ENCODE measurements around the gene MAGEA8.
"Not testable (repeated sequence)": the region's sequence is repeated elsewhere in the genome, so short reads cannot be mapped to it uniquely, and the experiment has no call there.

MAGEA8 gene

DNA sequence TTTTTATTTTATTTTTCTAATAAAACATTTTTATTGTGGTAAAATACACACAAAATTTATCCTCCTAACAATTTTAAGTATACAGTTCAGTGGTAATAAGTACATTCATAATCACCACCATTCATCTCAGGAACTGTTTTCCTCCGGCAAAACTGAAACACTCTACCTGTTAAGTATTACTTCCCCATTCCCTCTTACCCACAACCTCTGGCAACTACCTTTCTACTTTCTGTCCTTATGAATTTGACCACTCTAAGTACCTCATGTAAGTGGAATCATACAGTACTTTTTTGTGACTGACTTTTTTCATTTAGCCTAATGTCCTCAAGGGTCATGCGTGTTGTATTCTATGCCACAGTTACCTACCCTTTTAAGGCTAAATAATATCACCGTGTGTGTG lies 27.3 kb downstream of the MAGEA8 start:
- no peak for DNase-seq

DNA sequence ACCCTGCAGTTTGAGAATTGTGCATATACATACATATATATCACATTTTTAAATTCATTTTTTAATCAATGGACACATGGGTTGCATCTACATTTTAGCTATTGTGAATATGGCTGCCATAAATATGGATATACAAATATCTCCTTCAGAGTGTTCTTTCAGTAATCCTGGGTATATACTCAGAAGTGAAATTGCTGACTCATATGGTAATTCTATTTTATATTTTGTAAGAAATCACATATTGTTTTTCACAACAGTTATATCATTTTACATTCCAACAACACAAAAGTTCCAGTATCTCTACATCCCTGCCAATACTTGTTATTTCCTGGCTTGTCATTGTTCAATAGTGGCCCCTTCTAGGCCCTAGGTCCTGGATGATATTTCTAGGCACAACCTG lies 27.7 kb downstream of the MAGEA8 start:
- no peak for DNase-seq

DNA sequence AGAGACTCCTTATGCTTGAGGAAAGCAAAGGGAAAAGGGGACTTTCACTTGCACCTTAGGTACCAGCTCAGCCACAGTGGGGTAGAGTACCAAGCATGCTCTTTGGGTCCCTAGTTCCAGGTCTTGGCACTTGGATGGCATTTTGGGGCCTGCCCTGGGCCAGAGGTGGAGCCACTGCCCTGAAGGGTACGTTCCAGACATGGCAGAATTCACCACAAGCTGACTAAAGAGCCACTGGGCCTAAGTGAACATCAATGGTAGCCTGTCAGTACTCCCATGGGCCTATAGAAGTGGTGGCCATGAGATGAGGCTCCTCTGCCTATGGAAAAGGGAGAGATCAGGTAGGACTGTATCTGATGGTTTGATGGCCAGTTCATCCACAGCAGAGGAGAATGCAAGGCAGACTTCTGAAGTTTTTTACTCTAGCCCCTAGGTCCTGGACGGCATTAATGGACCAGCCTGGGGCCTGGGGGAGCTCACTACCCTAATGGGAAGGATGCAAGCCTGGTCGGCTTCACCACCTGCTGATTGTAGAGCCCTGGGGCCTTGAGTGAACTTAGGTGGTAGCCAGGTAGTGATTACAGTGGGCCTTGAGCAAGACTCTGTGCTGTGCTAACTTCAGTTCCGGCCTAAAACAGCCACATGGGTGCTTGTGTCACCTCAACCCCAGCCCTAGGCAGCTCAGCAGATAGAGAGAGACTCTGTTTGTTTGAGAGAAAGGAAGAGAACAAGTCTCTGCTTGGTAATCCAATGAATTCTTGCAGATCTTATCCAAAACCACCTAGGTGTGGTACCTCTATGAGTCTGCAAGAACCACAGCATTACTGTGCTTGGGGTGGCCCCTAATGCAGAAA lies 28.6 kb downstream of the MAGEA8 start:
- DNase-seq: no peak

DNA sequence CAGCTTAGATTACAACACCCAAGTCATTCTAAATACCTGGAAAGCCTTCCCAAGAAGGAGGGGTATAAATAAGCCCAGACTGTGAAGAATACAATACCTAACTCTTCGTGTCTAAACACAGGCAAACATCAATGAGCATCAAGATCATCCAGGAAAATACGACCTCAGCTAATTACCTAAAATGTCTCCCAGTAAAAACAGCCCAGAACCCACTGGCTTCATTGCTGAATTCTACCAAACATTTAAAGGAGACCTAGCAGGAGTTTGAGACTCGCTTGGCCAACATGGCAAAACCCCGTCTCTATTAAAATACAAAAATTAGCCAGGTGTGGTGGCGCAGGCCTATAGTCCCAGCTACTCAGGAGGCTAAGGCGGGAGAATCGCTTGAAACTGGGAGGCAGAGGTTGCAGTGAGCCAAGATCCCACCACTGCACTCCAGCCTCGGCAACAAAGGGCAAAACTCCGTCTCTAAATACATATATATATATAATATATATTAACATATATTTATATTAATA lies 29.3 kb downstream of the MAGEA8 start:
- peak; percentile 24 for DNase-seq

DNA sequence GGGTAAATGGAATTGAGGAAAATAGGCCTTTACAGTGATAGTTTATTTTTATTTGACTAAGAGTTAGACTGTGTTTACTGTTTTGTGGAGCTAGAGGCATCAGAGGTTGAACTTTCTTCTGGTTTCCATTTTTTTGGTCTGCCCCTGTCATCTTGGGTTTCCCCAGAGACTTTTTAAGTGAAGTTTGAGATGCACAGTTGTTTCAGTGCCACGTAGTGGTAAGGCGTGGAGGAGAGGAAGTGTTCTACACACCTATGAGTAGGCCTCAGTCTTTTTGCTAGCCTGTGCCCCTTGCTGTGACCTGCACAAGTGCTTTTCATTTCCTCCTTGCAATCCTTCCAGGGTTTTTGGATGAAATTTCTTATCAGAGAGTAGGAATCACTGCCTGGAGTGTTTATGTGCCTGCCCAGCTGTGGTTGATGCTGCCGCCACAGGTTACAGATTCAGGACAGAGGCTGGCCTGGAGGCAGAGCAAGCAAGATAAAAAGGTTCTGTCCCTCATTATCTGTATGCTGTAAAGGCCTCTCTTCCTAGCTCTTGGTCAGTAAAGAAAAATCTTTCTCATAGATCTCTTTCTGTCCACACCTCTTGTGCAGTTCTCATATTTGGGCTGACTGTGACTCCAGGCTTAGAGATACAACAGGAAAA lies 35.9 kb downstream of the MAGEA8 start:
- DNase-seq: no peak

DNA sequence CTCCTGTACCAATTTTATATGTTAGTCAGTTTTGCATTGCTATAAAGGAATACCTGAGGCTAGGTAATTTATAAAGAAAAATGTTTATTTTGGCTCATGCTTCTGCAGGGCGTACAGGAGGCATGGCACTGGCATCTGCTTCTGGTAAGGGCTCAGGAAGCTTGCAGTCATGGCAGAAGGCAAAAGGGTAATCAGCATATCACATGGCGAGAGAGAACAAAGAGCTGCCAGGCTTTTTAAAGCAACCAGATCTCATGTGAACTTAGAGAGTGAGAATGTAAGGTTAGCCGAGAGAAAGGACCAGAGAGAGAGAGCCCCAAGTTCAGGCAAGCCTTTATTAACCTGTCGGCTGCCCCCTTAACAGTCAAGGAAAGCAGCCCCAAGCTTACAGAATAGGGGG lies 42.9 kb downstream of the MAGEA8 start:
- not testable (repeated sequence) for DNase-seq

DNA sequence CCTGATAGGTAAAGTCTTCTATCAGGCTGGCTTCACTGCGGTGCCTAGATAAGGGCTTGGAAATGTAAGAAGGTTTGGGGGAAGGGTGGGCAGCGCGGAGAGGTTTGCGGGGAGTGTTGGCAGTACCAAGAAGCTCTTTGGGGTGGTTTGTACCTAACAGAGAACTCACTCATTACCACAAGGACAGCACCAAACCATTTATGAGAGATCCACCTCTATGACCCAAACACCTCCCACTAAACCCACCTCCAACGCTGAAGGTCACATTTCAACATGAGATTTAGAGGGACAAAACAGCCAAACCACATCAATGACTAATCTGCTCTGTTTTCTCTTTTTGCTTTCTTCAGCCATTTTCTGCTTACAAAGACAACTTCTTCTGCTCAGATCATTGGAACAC lies 43.5 kb downstream of the MAGEA8 start:
- not testable (repeated sequence) for DNase-seq

DNA sequence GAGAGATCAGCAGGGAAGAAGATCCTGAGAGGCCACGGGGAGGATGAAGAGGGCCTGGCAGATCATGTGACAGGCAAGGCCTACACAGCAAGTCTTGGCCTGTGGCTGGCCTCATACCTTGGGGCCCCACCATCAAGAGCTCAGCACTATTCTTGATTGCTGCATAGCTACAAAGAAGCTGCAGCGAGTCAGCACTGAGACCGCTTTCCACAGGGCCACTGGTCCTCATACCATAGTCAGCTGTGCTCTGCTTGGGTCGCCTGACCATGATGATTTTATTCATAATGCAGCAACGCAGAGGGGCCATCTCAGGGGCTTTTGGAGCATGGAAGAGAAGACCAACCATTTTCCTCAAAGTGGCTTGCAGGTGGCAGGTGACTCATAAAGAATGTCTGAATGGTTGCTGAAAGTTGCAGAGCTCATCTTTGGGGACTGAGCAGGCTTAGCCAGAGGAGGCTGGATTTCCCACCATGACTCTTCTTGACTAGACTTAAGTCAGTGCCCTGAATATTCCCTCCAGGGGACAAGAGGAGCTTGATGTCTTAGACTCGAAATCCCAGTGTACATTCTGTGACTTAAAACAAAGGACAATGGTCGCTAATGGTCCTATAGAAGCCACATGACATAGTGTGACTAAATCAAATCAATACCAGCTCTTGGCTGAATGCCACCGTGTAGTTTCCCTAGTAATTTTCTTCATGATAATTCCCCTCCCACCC lies 46.4 kb downstream of the MAGEA8 start:
- DNase-seq: not testable (repeated sequence)

DNA sequence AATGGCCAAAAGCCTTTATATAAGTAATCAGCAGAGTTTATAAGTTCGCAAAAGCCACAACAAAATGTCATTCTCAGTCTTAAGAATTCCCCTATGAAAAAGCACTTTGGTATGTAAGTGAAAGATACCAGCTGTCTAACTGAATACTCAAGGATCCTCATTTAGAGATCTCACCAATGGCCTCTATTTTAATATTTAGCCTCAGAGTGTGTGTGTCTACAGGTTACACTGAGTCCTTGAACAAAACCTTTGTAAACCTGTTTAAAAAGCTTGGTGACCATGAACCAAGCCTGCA lies 46.9 kb downstream of the MAGEA8 start:
- not testable (repeated sequence) for DNase-seq

DNA sequence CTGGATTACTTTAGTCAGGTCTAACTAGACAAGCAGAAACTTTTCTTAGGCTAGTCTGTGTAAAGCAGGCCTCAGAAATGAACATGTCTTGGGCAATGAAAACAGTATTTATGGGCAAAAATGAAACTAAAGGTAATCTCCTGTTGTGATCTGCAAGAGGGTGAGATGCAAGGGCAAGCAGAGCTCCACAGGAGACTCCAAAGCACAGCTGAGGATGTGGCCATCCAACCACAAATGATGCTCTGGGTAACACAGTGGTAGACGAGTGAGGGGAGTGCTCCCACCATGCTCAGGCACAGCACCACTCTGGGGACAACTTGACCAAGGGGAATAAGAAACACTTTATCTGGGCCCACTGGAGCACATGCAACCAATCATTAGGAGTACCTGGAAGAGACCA lies 47.7 kb downstream of the MAGEA8 start:
- DNase-seq: not testable (repeated sequence)

DNA sequence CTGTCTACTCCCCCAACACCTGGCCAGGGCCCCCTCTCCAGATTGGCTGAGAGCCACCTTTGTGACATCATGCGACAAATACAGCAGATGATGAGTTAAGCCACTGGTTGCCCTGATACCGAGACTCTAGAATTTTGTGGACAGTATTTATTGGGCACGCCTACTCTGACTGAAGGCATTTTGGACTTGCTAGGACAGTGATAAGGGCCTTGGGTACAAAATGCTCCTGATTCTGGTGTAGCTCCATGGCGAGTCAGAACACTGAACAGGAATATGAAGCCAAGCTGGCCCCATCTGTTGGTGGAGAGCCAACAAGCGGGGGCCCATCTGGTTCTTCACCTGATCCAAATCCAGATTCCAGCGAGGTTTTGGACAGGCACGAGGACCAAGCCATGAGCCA lies 48.4 kb downstream of the MAGEA8 start, which contains the start of gene HSFX4:
HSFX4 (plus strand) TSS at position 174 of the 400 bp plus-strand sequence; CDS start at position 246, 72 bp downstream.
- DNase-seq: not testable (repeated sequence)

DNA sequence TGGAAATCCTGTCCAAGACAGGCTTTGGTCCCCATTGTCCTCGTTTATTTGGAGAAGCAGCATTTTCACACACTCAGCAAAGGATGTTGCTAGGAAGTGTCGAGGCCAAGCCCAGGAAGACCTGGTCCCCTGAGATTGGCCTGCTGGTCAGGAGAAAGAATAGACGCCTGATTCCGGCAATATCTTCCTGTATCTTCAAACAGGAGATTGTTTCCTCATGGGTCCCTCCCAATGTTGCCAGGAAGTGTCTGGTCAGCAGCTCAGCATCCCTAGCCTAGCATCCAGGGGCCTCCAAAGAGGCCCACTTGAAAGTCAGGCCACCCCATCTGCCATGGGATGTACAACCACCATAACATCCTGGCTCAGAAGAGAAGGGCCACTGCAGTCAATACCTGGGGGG lies 50.4 kb downstream of the MAGEA8 start:
- DNase-seq: not testable (repeated sequence)

DNA sequence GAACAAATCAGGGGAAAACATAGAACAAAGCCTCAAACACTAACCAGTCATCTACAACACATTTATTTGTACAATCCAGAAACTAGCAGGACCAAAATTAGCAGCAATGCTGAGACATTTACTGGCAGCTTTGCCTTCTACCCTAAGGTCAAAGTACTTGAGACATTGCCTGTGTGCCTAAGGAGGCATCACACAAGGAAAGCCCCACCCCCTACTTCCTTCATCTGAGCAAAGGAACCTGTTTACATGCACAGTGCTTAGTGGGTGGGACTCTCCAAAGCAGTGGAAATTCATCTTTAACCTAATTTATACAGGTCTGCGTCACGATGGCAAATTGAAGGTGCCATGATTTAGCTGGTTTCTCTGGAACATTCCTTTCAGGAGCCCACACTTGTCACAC lies 51.2 kb downstream of the MAGEA8 start:
- DNase-seq: not testable (repeated sequence)

DNA sequence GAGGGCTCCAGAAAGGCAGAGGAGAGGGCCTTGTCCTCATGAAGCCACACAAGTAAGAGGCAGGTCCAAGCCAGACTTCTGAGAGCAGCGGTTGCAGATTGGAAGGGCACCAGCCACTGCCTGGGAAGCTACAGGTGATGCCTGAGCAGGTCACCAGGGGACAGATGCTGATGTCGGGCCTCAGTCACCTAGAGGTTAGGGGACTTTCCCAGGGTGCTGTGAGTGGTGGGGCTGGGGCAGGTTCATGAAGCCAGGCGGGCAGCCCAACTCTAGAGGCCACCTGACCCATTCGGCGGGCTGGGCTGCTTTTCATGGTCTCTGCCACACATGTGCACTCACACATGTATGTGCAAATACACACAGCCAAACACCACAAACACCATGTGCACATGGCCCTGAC lies 52.0 kb downstream of the MAGEA8 start:
- not testable (repeated sequence) for DNase-seq

DNA sequence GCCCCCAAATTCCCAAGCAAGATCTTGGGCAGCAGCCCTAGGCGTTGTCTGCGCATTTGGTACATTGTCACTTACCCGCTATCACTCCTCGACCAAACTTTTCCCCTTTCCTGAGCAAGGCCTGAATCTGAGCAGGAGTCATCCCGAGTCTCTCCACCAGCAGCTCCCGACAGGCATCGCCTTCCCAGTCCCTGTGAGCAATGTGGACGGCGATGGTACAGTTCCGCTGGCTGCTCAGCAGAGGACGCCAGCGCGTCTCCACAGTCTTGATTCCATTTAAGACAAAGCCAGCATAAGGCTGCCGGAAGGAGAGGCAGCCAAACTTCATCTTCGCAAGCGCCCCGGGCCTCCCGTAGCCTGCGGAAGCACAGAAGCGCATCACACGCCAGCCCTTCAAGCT lies 52.6 kb downstream of the MAGEA8 start:
- not testable (repeated sequence) for DNase-seq
